Loucy (cell line): Measurements from ENCODE around the gene USP4.

Experiments
- EZH2phosphoT487 ChIP-seq: fragments of 200-600 bp; IDR thresholded peaks from 2 replicates; pipeline ENCODE4 v1.6.1; 2018; ENCODE audit warnings: antibody characterized with exemption, mild to moderate bottlenecking, moderate library complexity, borderline replicate concordance
- TF ChIP-seq, protein P1 (sequence below): fragments of 200-600 bp; sonication (generic); conservative IDR thresholded peaks from 2 replicates; pipeline ENCODE4 v1.5.1; 2014; ENCODE audit warnings: mild to moderate bottlenecking, antibody characterized with exemption, low read length

DNA sequence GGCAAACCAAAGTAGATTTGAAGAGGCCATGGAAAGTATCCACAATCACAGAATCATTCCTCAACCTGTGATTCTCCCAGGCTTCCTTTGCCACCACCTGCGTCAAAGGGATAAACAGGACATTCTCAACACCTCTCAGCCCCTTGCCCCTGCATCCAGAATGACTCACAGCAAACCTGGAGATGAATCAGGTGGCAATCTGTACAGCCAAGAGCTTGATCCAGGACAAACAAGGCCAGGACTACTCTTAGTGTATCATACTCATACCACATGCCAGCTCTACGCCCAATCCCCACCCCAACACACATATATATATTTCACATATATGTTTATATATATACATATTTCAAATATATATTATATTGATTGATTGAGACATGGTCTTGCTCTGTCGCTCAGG is 39.3 kb downstream of the USP4 start:
- TF ChIP-seq, protein P1, sequence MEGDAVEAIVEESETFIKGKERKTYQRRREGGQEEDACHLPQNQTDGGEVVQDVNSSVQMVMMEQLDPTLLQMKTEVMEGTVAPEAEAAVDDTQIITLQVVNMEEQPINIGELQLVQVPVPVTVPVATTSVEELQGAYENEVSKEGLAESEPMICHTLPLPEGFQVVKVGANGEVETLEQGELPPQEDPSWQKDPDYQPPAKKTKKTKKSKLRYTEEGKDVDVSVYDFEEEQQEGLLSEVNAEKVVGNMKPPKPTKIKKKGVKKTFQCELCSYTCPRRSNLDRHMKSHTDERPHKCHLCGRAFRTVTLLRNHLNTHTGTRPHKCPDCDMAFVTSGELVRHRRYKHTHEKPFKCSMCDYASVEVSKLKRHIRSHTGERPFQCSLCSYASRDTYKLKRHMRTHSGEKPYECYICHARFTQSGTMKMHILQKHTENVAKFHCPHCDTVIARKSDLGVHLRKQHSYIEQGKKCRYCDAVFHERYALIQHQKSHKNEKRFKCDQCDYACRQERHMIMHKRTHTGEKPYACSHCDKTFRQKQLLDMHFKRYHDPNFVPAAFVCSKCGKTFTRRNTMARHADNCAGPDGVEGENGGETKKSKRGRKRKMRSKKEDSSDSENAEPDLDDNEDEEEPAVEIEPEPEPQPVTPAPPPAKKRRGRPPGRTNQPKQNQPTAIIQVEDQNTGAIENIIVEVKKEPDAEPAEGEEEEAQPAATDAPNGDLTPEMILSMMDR: no peak
- no peak for TF ChIP-seq EZH2phosphoT487
